ENCODE measurements around the gene TMBIM1.

Gene TMBIM1

DNA sequence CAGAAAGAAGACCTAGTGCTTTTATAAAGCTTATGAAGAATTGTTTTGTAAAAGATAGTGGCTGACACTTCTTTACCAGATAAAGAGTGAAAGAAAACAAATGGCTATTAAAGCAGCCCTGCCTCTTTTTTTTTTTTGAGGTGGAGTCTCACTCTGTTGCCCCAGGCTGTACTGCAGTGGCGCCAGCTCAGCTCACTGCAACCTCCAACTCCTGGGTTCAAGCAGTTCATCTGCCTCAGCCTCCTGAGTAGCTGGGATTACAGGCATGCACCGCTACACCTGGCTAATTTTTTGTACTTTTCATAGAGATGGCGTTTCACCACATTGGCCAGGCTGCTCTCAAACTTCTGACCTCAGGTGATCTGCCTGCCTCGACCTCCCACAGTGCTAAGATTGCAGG, 62.5 kb downstream of the TMBIM1 start:
- TF ChIP-seq, protein P1, sequence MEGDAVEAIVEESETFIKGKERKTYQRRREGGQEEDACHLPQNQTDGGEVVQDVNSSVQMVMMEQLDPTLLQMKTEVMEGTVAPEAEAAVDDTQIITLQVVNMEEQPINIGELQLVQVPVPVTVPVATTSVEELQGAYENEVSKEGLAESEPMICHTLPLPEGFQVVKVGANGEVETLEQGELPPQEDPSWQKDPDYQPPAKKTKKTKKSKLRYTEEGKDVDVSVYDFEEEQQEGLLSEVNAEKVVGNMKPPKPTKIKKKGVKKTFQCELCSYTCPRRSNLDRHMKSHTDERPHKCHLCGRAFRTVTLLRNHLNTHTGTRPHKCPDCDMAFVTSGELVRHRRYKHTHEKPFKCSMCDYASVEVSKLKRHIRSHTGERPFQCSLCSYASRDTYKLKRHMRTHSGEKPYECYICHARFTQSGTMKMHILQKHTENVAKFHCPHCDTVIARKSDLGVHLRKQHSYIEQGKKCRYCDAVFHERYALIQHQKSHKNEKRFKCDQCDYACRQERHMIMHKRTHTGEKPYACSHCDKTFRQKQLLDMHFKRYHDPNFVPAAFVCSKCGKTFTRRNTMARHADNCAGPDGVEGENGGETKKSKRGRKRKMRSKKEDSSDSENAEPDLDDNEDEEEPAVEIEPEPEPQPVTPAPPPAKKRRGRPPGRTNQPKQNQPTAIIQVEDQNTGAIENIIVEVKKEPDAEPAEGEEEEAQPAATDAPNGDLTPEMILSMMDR (IDR thresholded peaks at IDR 0.05; ENCODE audit: low read depth, low read length): no peak
- Histone ChIP-seq H3K27me3 (ENCODE audit: insufficient read depth, low read depth, severe bottlenecking) (no peaks in the 10 kb centered on the region), H3K27ac (no peak overlapping the region), H3K9me3 (ENCODE audit: severe bottlenecking) (no peaks in the 10 kb centered on the region), H3K36me3 (peaks cover 74% of the 10 kb centered on the region), H3K4me3 (ENCODE audit: low read depth, low read length) (no peak overlapping the region)
- no peak for DNase-seq

DNA sequence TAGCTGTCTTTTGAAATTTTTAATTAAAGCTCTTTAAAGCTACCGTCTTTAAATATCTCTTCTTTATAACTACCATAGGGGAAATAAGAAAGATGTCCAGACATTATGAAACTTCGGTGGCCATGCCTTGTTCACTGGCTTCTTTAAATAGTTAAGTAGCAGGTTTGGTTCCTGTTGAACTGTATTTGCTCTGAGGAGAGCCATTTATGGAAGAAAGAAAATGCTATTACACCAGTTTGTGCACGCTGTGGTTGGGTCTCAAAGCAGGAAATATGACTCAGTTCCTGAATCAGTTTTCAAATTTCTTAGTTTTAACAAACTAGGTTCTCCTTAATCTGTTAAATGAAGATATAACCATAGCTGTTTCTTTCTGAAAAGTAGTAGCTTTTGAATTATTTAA, 63.1 kb downstream of the TMBIM1 start:
- H3K9me3 ChIP-seq (ENCODE audit: severe bottlenecking): no peaks in the 10 kb centered on the region
- H3K4me3 ChIP-seq (ENCODE audit: low read depth, low read length): no peak overlapping the region
- peaks cover 75% of the 10 kb centered on the region for H3K36me3 ChIP-seq
- TF ChIP-seq, protein P1 (IDR thresholded peaks at IDR 0.05; ENCODE audit: low read depth, low read length): no peak
- H3K27me3 ChIP-seq (ENCODE audit: insufficient read depth, low read depth, severe bottlenecking): no peaks in the 10 kb centered on the region
- no peak overlapping the region for H3K27ac ChIP-seq
- no peak for DNase-seq

DNA sequence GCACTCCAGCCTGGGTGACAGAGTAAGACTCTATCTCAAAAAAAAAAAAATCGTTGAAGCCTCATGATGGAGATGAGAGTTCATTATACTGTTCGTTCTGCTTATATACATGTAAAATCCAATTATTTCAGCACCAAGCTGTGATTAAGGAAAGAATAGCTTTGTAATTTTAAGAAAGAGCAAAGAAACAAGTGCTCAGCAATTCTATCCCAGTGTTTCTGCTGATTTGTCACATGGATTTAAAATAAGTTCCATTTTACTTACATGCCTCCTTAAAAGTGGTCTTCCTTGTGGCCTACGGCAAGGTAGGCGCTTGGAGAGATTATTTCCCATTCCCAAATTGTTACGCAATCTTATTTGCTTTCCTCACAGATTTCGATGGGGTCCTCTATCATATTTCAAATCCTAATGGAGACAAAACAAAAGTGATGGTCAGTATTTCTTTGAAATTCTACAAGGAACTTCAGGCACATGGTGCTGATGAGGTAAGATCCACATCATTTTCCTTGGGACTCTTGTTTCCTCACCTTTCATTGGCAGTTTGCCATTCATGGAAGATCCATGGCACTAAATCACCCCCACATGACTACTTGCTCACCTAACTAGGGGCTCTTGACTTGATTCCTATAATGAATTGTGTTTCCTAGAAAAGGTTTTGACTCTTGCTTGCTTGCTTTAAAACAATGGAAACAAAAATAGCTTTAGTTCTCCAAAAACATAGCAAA, 63.8 kb downstream of the TMBIM1 start:
- DNase-seq: no peak
- Histone ChIP-seq H3K27me3 (ENCODE audit: insufficient read depth, low read depth, severe bottlenecking) (no peaks in the 10 kb centered on the region), H3K36me3 (peaks cover 74% of the 10 kb centered on the region), H3K4me3 (ENCODE audit: low read depth, low read length) (no peak overlapping the region), H3K27ac (no peak overlapping the region), H3K9me3 (ENCODE audit: severe bottlenecking) (no peaks in the 10 kb centered on the region)
- TF ChIP-seq, protein P1 (IDR thresholded peaks at IDR 0.05; ENCODE audit: low read depth, low read length): no peak

DNA sequence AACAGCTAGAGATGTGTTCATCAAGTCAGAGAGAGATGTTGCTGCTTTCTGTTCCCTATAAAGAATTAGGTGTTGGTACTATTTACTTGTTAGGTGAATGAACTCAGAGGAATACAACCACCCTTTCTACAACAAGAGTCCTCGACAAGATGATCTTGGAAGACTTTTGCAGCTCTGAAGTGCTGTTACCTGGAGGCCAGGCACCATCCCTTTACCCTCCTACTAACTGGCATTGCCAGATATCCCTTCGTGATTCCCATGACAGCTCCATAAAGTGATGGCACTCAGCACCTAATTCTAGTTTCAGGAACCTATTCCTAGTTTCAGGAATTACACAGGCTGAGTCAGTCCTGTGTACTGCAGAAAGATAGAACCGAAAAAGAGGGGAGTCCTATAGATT, 65.4 kb downstream of the TMBIM1 start:
- DNase-seq: no peak
- H3K27ac ChIP-seq: no peak overlapping the region
- H3K27me3 ChIP-seq (ENCODE audit: insufficient read depth, low read depth, severe bottlenecking): no peaks in the 10 kb centered on the region
- peaks cover 63% of the 10 kb centered on the region for H3K36me3 ChIP-seq
- TF ChIP-seq, protein P1 (IDR thresholded peaks at IDR 0.05; ENCODE audit: low read depth, low read length): no peak
- no peak overlapping the region for H3K4me3 ChIP-seq (ENCODE audit: low read depth, low read length)
- H3K9me3 ChIP-seq (ENCODE audit: severe bottlenecking): no peaks in the 10 kb centered on the region
